ENCODE data around the gene PBX2. TPM values are rescaled to one million over a fixed set of nuclear protein-coding genes. Genes with fewer than 3 reads are reported as not detected.

Gene PBX2
- total and polyA plus RNA-seq, 2 experiments from 2014 or later: 3.1 to 25.4 TPM

DNA sequence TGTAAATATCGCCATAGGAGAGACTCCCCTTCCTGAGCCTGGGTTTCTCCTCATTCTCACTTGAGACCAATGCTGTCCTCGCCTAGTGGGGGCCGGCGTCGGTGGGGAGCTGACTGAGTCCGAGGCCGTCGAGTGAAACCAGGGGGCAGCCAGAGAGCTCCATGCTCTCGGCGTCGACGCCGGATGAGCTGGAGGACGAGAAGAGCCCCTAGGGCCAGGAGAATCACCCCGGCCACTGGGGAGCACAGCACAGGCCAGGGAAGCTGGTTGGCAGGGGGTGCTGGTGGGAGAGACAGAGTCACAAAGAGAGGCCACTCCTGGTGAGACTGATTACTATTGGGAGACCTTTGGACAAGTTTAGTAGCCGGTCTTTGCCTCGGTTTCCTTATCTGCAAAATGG, 8.9 kb upstream of the PBX2 start:
- Histone ChIP-seq H3K9me2 (ENCODE audit: insufficient read depth) (no peaks in the 10 kb centered on the region), H3F3A (ENCODE audit: insufficient read depth) (peaks cover 13% of the 10 kb centered on the region), H3K4me2 (ENCODE audit: unreplicated experiment) (no peak overlapping the region), H2AFZ (no peak overlapping the region), H3K36me3 (ENCODE audit: low read depth) (no peaks in the 10 kb centered on the region), H3K9ac (no peak overlapping the region), H3K27ac (no peak overlapping the region), H3K27me3 (replicated peaks; ENCODE audit: insufficient read depth) (no peaks in the 10 kb centered on the region), H3K79me2 (ENCODE audit: insufficient read depth) (no peaks in the 10 kb centered on the region), H3K9me3 (ENCODE audit: low read depth) (no peaks in the 10 kb centered on the region), H3K4me1 (ENCODE audit: insufficient read depth) (peaks cover 16% of the 10 kb centered on the region), H4K20me1 (ENCODE audit: insufficient read depth) (no peaks in the 10 kb centered on the region), H3K4me3 (no peak overlapping the region)
- 74 to 78% methylated on average over 17 of the region's 17 CpGs for WGBS, 2 experiments (ENCODE audit: low coverage in 1 of 2, low lambda C conversion rate in 2 of 2, missing lambda C conversion rate in 2 of 2)
- no peak for TF ChIP-seq EZH2 (IDR thresholded peaks at IDR 0.05; ENCODE audit: insufficient read depth, poor library complexity, severe bottlenecking)
- in situ Hi-C loops (cut with MboI): no loop called here
- no peak for DNase-seq

DNA sequence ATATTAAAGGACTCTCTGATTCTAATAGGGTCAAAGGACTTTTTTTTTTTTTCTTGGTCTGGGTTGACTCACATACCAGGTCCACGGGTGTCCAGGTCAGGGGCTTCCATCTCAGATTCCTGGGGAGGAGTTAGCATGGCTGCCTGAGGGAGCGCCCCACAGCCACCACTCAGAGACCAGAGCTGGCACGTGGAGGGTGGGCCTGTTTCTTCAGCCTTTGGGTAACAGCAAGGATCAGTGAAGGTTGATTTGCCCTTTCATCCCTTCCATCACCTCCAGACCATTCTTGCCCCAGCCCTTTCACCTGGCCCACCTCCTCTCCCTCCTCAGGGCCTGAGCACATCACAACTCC, 8.3 kb upstream of the PBX2 start:
- H3K9ac ChIP-seq: no peak overlapping the region
- no peak overlapping the region for H3K4me3 ChIP-seq
- H3K36me3 ChIP-seq (ENCODE audit: low read depth): no peaks in the 10 kb centered on the region
- H3F3A ChIP-seq (ENCODE audit: insufficient read depth): peaks cover 13% of the 10 kb centered on the region
- H3K4me1 ChIP-seq (ENCODE audit: insufficient read depth): peaks cover 16% of the 10 kb centered on the region
- H3K9me2 ChIP-seq (ENCODE audit: insufficient read depth): no peaks in the 10 kb centered on the region
- WGBS, 2 experiments (ENCODE audit: low coverage in 1 of 2, low lambda C conversion rate in 2 of 2, missing lambda C conversion rate in 2 of 2): 61 to 63% methylated on average over 3 of the region's 3 CpGs
- TF ChIP-seq EZH2 (IDR thresholded peaks at IDR 0.05; ENCODE audit: insufficient read depth, poor library complexity, severe bottlenecking) (no peak), EZH2phosphoT487 (IDR thresholded peaks at IDR 0.05; ENCODE audit: insufficient read depth, low read depth) (no peak)
- H2AFZ ChIP-seq: no peak overlapping the region
- no peak for DNase-seq
- no peak overlapping the region for H3K4me2 ChIP-seq (ENCODE audit: unreplicated experiment)
- no peaks in the 10 kb centered on the region for H4K20me1 ChIP-seq (ENCODE audit: insufficient read depth)
- no peaks in the 10 kb centered on the region for H3K27me3 ChIP-seq (replicated peaks; ENCODE audit: insufficient read depth)
- no peaks in the 10 kb centered on the region for H3K9me3 ChIP-seq (ENCODE audit: low read depth)
- no peak overlapping the region for H3K27ac ChIP-seq
- in situ Hi-C loops (cut with MboI): no loop called here
- no peaks in the 10 kb centered on the region for H3K79me2 ChIP-seq (ENCODE audit: insufficient read depth)

DNA sequence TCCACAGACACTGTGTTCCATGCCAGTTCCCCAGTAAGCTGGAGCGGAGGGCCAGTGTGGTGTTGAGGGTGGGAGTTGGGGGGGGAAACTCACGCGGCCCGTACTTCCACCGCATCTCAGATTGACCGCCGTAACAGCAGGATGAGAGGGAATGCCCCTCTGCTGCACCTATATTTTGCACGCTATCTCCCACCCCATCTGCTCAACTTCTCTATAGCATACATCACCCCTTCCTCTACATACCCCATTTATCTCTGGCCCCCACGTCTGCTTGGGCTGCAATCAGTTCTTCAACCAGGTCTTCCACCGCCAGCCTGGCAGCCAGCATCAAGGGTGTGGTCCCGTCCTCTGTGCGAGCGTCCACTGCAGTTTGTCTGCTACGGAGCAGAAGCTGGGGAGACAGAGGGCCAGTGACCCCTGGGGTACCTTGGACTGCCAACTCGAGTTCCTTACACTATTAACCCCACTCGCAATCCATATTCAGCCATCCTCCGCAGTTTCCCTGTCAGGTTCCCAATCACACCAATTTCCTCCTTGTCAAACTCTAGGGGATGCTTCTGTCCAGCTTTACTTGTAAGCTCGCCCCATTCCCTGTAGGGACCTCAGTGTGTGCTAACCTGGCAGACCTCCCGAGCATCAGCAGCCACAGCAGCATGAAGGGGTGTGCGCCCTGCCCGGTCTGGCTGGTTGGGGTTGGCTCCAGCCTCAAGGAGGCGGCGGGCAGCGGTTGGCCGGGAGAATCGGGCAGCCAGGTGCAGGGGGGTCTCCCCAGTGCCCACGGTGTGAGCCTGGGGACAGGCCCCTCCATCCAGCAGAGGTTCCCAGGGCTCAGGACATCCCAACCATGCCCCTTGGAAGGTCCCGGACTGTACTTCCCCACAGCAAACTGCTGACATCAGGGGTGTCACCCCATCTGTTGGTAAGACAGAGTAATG, 6.9 kb upstream of the PBX2 start:
- TF ChIP-seq EZH2phosphoT487 (IDR thresholded peaks at IDR 0.05; ENCODE audit: insufficient read depth, low read depth): no peak
- no peak for TF ChIP-seq EZH2 (IDR thresholded peaks at IDR 0.05; ENCODE audit: insufficient read depth, poor library complexity, severe bottlenecking)
- peak; percentile 45 for DNase-seq

DNA sequence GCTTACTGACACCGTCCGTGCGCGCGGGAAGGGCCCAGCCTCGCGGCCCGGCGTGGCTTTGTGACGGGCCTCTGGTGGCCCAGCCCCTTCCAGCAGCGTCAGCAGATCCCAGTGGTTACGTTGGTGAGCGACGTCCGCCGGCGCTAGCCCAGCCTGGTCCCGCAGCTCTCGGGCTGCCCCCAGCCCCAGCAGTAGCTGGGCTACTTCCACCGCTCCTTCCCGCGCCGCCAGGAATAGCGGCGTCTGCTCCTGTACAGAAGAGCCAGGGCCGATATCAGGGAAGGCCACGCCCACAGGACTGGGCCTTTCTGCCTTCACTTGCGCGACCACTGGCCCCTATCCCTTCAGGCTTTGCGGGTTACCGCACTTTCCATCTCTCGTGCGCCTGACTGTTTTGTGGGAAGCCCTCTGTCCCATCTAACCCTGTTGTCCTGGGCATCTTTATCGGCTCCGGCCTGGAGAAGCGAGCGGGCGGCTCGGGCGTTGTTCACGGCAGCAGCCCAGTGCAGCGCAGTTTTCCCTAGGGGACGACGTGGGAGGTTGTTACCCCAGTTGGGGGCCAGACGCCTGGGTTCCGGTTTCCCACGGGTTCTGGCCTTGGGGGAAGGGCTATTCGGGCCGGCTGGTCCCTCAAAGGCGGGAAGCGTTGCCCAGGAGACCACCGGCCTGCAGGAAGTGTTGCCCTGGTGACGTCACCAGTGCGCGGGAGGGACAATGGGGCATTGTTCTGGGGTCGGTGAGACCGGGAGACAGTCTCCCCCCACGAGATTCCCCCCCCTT, 6.1 kb upstream of the PBX2 start:
- no peaks in the 10 kb centered on the region for H3K27me3 ChIP-seq (replicated peaks; ENCODE audit: insufficient read depth)
- TF ChIP-seq EZH2phosphoT487 (IDR thresholded peaks at IDR 0.05; ENCODE audit: insufficient read depth, low read depth): no peak
- TF ChIP-seq EZH2 (IDR thresholded peaks at IDR 0.05; ENCODE audit: insufficient read depth, poor library complexity, severe bottlenecking): no peak
- peak overlapping the region; percentile 62 for H2AFZ ChIP-seq
- no peaks in the 10 kb centered on the region for H3K9me2 ChIP-seq (ENCODE audit: insufficient read depth)
- H3F3A ChIP-seq (ENCODE audit: insufficient read depth): peaks cover 13% of the 10 kb centered on the region
- WGBS, 2 experiments (ENCODE audit: low coverage in 1 of 2, low lambda C conversion rate in 2 of 2, missing lambda C conversion rate in 2 of 2): 0 to 1% methylated on average over 51 to 58 of the region's 58 CpGs
- peaks cover 25% of the 10 kb centered on the region for H3K4me1 ChIP-seq (ENCODE audit: insufficient read depth)
- DNase-seq: peak; percentile 89
- peak overlapping the region; percentile 97 for H3K27ac ChIP-seq
- H3K4me2 ChIP-seq (ENCODE audit: unreplicated experiment): peak overlapping the region; percentile 81
- no peaks in the 10 kb centered on the region for H4K20me1 ChIP-seq (ENCODE audit: insufficient read depth)
- in situ Hi-C loops (cut with MboI): no loop called here
- no peaks in the 10 kb centered on the region for H3K36me3 ChIP-seq (ENCODE audit: low read depth)
- peak overlapping the region; percentile 97 for H3K9ac ChIP-seq
- H3K9me3 ChIP-seq (ENCODE audit: low read depth): no peaks in the 10 kb centered on the region
- H3K4me3 ChIP-seq: peak overlapping the region; percentile 82
- H3K79me2 ChIP-seq (ENCODE audit: insufficient read depth): no peaks in the 10 kb centered on the region

More for the DNA sequence above, 6.9 kb upstream of the PBX2 start:
- Histone ChIP-seq H4K20me1 (ENCODE audit: insufficient read depth) (no peaks in the 10 kb centered on the region), H3K79me2 (ENCODE audit: insufficient read depth) (no peaks in the 10 kb centered on the region), H3K9ac (peak overlapping the region; percentile 97), H3K9me2 (ENCODE audit: insufficient read depth) (no peaks in the 10 kb centered on the region), H2AFZ (peak overlapping the region; percentile 62), H3K36me3 (ENCODE audit: low read depth) (no peaks in the 10 kb centered on the region), H3K4me2 (ENCODE audit: unreplicated experiment) (peak overlapping the region; percentile 81), H3F3A (ENCODE audit: insufficient read depth) (peaks cover 13% of the 10 kb centered on the region), H3K4me1 (ENCODE audit: insufficient read depth) (peaks cover 25% of the 10 kb centered on the region), H3K9me3 (ENCODE audit: low read depth) (no peaks in the 10 kb centered on the region), H3K27me3 (replicated peaks; ENCODE audit: insufficient read depth) (no peaks in the 10 kb centered on the region), H3K27ac (peak overlapping the region; percentile 97), H3K4me3 (peak overlapping the region; percentile 82)
- in situ Hi-C loops (cut with MboI): no loop called here
- 19 to 25% methylated on average over 23 to 28 of the region's 28 CpGs for WGBS, 2 experiments (ENCODE audit: low coverage in 1 of 2, low lambda C conversion rate in 2 of 2, missing lambda C conversion rate in 2 of 2)
